Activated T-helper 1 cell treated with anti-CD3 and anti-CD28 coated beads, Interleukin-12 subunit alpha, Interleukin-12 subunit beta, Interleukin-2, Interleukin-4 antibody, amounts not matched to agents 30 ng/mL and 10 ng/mL and 1 ng/mL, durations not matched to agents 14 hours and 24 hours and 36 hours (primary cell): Measurements from ENCODE around the gene FAM217B. TPM values are rescaled to one million over a fixed set of nuclear protein-coding genes. Genes with fewer than 3 reads are reported as not detected.

ENCODE experiments used
- DNase-seq: peaks from one replicate; pipeline ENCODE4 v3.0.0; 2021; ENCODE audit warnings: low spot score
- H3K27ac Mint-ChIP-seq: one replicate; pipeline ENCODE4 v1.8.0; 2021; ENCODE audit warnings: mild to moderate bottlenecking, mixed read lengths
- H3K27me3 Mint-ChIP-seq: one replicate; pipeline ENCODE4 v1.8.0; 2022; ENCODE audit warnings: mild to moderate bottlenecking, moderate library complexity, mixed read lengths; ENCODE audit not compliant: insufficient read depth
- H3K36me3 Mint-ChIP-seq: one replicate; pipeline ENCODE4 v1.8.0; 2021; ENCODE audit warnings: low read depth, mixed read lengths
- H3K4me1 Mint-ChIP-seq: one replicate; pipeline ENCODE4 v1.8.0; 2021; ENCODE audit warnings: low read depth, mixed read lengths
- H3K4me3 Mint-ChIP-seq: one replicate; pipeline ENCODE4 v1.8.0; 2021; ENCODE audit warnings: mild to moderate bottlenecking, moderate library complexity, mixed read lengths
- H3K9me3 Mint-ChIP-seq: one replicate; pipeline ENCODE4 v1.8.0; 2021; ENCODE audit warnings: mixed read lengths
- intact Hi-C: fragments of 100-400 bp; cut with micrococcal nuclease; formaldehyde crosslinking; loops from one replicate; pipeline ENCODE4 v1.15.1; 2024
- total RNA-seq: library from RNA; stranded (reverse); gene quantifications from 2 replicates; pipeline ENCODE4 v1.2.3, GENCODE V29; 2022

Gene FAM217B
- total RNA-seq, 1 donor from 2014 or later, result 33.9 TPM

DNA sequence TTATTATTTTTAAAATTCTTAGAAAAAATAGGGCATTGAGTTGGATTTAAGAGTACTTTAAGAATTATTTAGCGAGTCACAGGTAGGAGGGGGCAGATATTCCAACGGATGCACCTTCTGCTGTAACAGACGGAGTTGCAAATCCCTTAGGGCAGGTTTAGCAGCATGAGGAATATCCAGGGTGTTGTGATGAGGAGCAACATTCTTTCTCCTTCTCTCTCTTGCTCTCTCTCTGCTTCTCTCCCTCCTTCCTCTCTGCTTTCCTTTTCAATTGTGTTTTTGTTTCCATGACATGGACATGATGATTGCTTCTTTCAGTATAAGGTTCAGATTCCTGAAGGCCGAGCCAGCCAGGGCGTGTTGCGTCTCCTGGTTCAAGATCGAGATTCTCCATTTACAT, 46.9 kb downstream of the FAM217B start:
- no peaks in the 10 kb centered on the region for H3K27me3 Mint-ChIP-seq
- no peaks in the 10 kb centered on the region for H3K9me3 Mint-ChIP-seq
- no peak overlapping the region for H3K27ac Mint-ChIP-seq
- no peak overlapping the region for H3K4me3 Mint-ChIP-seq
- H3K36me3 Mint-ChIP-seq, result no peaks in the 10 kb centered on the region
- intact Hi-C loops, result no loop called here
- DNase-seq, result no peak
- no peaks in the 10 kb centered on the region for H3K4me1 Mint-ChIP-seq

DNA sequence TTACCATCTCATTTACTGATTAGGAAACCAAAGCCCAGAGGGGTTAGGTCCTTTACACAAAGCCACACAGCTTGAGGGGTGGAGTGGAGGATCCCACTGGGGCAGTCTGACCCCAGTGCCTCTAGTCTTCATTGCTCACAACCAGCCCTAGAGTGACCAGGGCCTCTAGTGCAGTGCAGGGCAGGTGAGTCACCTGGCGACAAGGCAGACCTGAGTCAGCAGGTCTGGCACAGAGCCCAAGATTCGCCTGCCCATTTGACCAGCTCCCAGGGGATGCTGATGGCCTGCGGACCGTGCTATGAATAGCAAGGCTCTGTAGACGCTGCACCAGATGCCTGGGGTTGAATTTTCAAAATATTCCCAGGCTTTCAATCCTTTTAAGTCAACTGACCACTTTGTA, 48.0 kb downstream of the FAM217B start:
- intact Hi-C loops, result loop anchor here (1.0 kb wide), 1 partner anchor 16 kb away; no protein-coding TSS in a partner anchor
- Mint-ChIP-seq H3K4me1 (no peaks in the 10 kb centered on the region), H3K27ac (no peak overlapping the region), H3K9me3 (no peaks in the 10 kb centered on the region), H3K27me3 (no peaks in the 10 kb centered on the region), H3K36me3 (no peaks in the 10 kb centered on the region), H3K4me3 (no peak overlapping the region)
- no peak for DNase-seq

DNA sequence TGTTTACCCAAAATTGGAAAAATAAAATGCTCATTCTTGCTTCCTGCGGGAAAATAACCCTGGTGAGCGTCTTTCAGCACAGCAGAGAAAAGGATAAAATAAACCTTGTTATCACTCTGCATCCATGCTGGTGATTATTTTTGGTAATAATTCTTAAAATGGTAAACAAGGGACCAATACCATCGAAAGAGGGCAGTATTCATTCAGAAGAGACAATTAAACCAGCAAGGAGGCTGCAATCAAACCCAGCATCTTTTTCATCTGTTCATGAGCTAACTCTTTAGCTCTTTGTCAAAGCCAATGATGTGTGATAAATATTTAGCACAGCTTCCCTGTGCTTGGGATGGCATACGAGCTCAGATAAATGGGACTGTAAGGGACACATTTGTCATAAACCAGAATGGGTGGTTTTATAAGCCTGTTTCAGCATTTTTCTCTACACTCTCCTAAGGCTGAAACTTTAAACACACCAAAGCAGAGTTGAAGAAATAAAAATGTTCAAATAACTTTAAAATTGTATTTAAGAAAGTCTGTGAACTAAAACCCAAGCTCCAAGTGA, 52.4 kb downstream of the FAM217B start:
- no peak overlapping the region for H3K4me3 Mint-ChIP-seq
- peaks cover 4% of the 10 kb centered on the region for H3K27me3 Mint-ChIP-seq
- no peak overlapping the region for H3K27ac Mint-ChIP-seq
- H3K36me3 Mint-ChIP-seq, result no peaks in the 10 kb centered on the region
- H3K9me3 Mint-ChIP-seq, result no peaks in the 10 kb centered on the region
- peaks cover 5% of the 10 kb centered on the region for H3K4me1 Mint-ChIP-seq
- intact Hi-C loops, result no loop called here
- DNase-seq, result no peak

DNA sequence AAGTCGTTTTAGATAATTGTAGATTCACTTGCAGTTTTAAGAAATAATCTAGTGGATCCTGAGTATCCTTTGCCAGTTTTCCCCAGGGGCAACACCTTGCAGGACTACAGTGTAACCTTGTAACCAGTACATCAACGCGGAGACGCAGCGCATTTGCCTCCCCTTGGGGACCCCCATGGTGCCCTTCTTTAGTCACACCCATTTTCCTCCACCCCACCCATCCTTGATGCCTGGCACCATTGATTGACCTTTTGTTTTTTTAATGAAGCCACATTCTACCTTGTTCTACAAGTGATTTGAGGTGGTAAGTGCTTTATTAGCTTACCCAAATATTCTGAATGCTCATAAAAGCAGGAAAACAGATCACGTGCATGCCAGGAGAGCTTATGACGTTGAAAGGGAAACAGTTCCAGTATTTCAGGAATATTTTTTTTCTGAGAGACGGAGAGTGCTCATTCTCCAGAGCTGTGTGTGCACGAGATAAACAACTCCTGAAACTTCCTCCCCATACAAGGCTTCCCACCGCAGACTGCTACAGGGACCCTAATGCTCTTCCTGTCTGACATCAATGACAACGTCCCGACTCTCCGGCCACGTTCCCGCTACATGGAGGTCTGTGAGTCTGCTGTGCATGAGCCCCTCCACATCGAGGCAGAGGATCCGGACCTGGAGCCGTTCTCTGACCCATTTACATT, 53.7 kb downstream of the FAM217B start:
- Mint-ChIP-seq H3K36me3 (no peaks in the 10 kb centered on the region), H3K4me1 (peaks cover 5% of the 10 kb centered on the region), H3K4me3 (no peak overlapping the region), H3K27me3 (peaks cover 4% of the 10 kb centered on the region), H3K9me3 (no peaks in the 10 kb centered on the region), H3K27ac (no peak overlapping the region)
- intact Hi-C loops, result no loop called here
- DNase-seq, result no peak

DNA sequence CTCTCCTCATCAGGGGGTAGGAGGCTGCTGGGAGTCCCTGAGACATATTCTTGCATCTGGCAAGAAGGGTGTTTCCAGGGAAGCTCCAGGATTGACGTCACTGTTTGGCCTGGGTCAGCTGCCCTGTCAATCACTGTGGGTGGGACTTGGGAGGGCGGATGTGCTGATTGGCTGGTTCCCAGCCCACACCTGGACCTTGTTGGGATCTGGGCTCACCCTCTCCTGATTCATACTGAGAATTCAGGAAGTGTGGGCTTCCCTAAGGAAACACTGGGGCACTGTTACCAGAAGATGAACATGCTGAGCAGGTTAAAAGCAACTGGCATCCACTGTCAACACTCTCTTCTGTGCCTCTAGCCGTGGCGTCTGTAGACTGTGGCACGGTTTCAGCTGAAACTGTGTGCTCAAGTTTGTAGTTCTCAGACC, 54.5 kb downstream of the FAM217B start:
- Mint-ChIP-seq H3K27me3 (peaks cover 4% of the 10 kb centered on the region), H3K9me3 (no peaks in the 10 kb centered on the region), H3K36me3 (no peaks in the 10 kb centered on the region), H3K27ac (no peak overlapping the region), H3K4me3 (no peak overlapping the region), H3K4me1 (peaks cover 5% of the 10 kb centered on the region)
- no peak for DNase-seq
- intact Hi-C loops, result no loop called here

DNA sequence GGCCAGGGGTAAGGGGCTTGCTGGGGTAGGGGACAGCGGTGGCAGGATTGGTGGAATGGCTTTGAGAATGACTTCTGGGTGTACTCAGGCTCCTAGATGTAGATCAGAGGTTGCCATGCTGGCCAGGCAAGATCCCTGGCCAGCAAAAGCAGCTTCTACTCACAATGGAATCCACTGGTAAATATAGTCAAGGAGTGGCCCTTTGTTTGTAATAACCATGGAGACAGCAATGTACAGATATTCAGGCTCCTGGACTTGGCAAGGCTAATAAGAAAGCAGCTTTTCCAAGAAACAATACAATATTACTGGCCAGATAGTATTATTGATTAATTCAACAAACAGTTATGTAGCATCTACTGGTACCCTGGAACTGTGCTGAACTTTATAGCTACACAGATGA, 55.9 kb downstream of the FAM217B start:
- Mint-ChIP-seq H3K36me3 (no peaks in the 10 kb centered on the region), H3K27ac (no peak overlapping the region), H3K9me3 (no peaks in the 10 kb centered on the region), H3K4me1 (peaks cover 5% of the 10 kb centered on the region), H3K4me3 (no peak overlapping the region), H3K27me3 (peaks cover 4% of the 10 kb centered on the region)
- DNase-seq, result no peak
- intact Hi-C loops, result no loop called here

DNA sequence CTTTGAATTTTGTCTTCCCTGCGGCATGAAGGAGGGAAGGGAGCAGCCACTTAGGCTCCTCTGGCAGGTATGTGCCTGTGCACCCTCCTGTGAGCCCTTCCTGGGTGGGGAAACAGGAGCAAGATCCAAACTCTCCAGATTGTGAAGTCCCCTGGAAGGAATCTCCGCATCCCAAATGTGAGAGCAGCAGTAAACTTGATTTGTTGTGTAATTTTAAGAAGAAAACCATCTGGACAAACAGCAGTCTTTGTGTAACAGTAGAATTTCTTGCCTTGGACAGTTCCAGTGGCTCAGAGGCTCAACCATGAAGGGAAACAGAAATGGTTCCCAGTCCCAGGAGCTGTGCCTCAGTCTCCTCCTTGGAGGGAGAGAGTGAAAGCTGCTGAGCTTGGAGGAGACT, 57.7 kb downstream of the FAM217B start:
- Mint-ChIP-seq H3K4me1 (peaks cover 5% of the 10 kb centered on the region), H3K9me3 (no peaks in the 10 kb centered on the region), H3K27me3 (peaks cover 4% of the 10 kb centered on the region), H3K36me3 (no peaks in the 10 kb centered on the region), H3K4me3 (no peak overlapping the region), H3K27ac (no peak overlapping the region)
- intact Hi-C loops, result no loop called here
- no peak for DNase-seq

Other genes starting within 250 kb of the FAM217B start
- gene SYCP2, start 6.8 kb upstream of the FAM217B start, total RNA-seq, result 4.8 and 5.1 TPM in 2 replicates
- gene PPP1R3D, start 84 bp upstream of the FAM217B start, total RNA-seq, result 7.0 and 7.6 TPM in 2 replicates
- gene CDH26, start 18.0 kb downstream of the FAM217B start, total RNA-seq, result 0.41 and 0.56 TPM in 2 replicates